IPS-18c (cell line): Measurements from ENCODE around the gene PRAME.

Source experiments
- H3K4me3 ChIP-seq: 2 replicates; pipeline ENCODE4 v1.7.0; 2013; ENCODE audit warnings: low read depth, mild to moderate bottlenecking, low read length, moderate library complexity; ENCODE audit not compliant: insufficient read depth
- H3K9me3 ChIP-seq: one replicate; pipeline ENCODE4 v1.6.1; 2013; ENCODE audit warnings: mild to moderate bottlenecking, low read length, moderate library complexity; ENCODE audit not compliant: control insufficient read depth, insufficient read depth

The PRAME gene

GRCh38 chr22:22556995-22557925 lies 1.8 kb downstream of the PRAME start:
- Histone ChIP-seq H3K4me3 (no peak overlapping the region), H3K9me3 (peaks cover 12% of the 10 kb centered on the region)

GRCh38 chr22:22556578-22556977 lies 2.5 kb downstream of the PRAME start:
- Histone ChIP-seq H3K4me3 (no peak overlapping the region), H3K9me3 (peaks cover 12% of the 10 kb centered on the region)

GRCh38 chr22:22555596-22555995 lies 3.5 kb downstream of the PRAME start:
- H3K9me3 ChIP-seq, result peaks cover 9% of the 10 kb centered on the region
- H3K4me3 ChIP-seq, result no peak overlapping the region

GRCh38 chr22:22554587-22555284 lies 4.3 kb downstream of the PRAME start:
- Histone ChIP-seq H3K4me3 (no peak overlapping the region), H3K9me3 (peaks cover 9% of the 10 kb centered on the region)

- Histone ChIP-seq H3K4me3 (no peak overlapping the region), H3K9me3 (peaks cover 6% of the 10 kb centered on the region)
These were observed 5.1 kb downstream of the PRAME start for GRCh38 chr22:22553735-22554586.

GRCh38 chr22:22553141-22553540 lies 5.9 kb downstream of the PRAME start:
- H3K4me3 ChIP-seq, result no peak overlapping the region
- H3K9me3 ChIP-seq, result peaks cover 2% of the 10 kb centered on the region

GRCh38 chr22:22552630-22553029 lies 6.4 kb downstream of the PRAME start:
- H3K9me3 ChIP-seq, result peaks cover 2% of the 10 kb centered on the region
- no peak overlapping the region for H3K4me3 ChIP-seq

GRCh38 chr22:22550789-22551434 lies 8.2 kb downstream of the PRAME start:
- Histone ChIP-seq H3K4me3 (no peak overlapping the region), H3K9me3 (no peaks in the 10 kb centered on the region)

- Histone ChIP-seq H3K4me3 (no peak overlapping the region), H3K9me3 (no peaks in the 10 kb centered on the region)
These were observed 10.2 kb downstream of the PRAME start for GRCh38 chr22:22548910-22549309.

- Histone ChIP-seq H3K9me3 (no peaks in the 10 kb centered on the region), H3K4me3 (no peak overlapping the region)
These were observed 10.7 kb downstream of the PRAME start for GRCh38 chr22:22548317-22548716.

- no peak overlapping the region for H3K4me3 ChIP-seq
- H3K9me3 ChIP-seq, result no peaks in the 10 kb centered on the region
These were observed 11.3 kb downstream of the PRAME start for GRCh38 chr22:22547692-22548300.

GRCh38 chr22:22547226-22547625 lies 11.8 kb downstream of the PRAME start:
- H3K4me3 ChIP-seq, result no peak overlapping the region
- no peaks in the 10 kb centered on the region for H3K9me3 ChIP-seq

GRCh38 chr22:22546490-22546889 lies 12.6 kb downstream of the PRAME start:
- no peak overlapping the region for H3K4me3 ChIP-seq
- H3K9me3 ChIP-seq, result no peaks in the 10 kb centered on the region

GRCh38 chr22:22545084-22545483 lies 14.0 kb downstream of the PRAME start:
- no peaks in the 10 kb centered on the region for H3K9me3 ChIP-seq
- no peak overlapping the region for H3K4me3 ChIP-seq

GRCh38 chr22:22538226-22538989 lies 20.7 kb downstream of the PRAME start:
- Histone ChIP-seq H3K4me3 (no peak overlapping the region), H3K9me3 (no peaks in the 10 kb centered on the region)

GRCh38 chr22:22536916-22537315 lies 22.1 kb downstream of the PRAME start:
- no peaks in the 10 kb centered on the region for H3K9me3 ChIP-seq
- H3K4me3 ChIP-seq, result no peak overlapping the region
